NCI-H2029 treated with DMSO at 0.1 percent for 48 hours (cell line): Measurements from ENCODE around the gene EPG5.

ENCODE experiments used
- DNase-seq: peaks from one replicate; lab custom pipeline; 2025; lab: John Stamatoyannopoulos, UW

Gene EPG5

DNA sequence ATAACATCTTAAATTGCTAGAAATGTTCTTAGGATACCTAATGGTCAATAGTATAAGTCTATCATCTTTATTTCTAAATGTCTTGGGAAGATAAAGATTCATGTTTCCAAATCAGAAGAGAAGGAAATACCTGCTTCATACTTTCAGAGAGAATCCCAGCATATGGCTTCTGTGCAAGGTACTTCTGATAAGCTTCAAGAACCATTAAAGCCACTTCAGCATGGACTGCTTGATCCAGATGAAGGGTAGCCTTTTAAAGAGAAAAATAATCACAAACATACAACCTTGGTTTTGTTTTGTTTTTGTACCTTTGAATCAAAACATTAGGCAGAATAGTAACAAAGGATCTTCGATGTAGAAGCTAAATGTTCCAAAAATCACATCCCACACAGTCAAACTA, 44.0 kb downstream of the EPG5 start:
- no peak for DNase-seq

DNA sequence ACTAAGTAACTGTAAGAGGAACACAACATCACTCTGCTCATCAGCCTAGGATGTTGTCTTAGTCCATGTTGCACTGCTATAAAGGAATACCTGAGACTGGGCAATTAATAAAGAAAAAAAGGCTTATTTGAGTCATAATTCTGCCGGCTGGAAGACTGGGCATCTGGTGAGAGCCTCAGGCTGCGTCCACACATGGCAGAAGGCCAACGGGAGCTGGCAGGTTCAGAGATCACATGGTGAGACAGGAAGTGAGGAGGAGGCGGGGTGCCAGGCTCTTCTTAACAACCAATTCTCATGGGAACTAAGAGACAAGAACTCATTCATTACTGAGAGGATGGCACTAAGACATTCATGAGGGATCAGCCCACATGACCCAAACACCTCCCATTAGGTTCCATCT, 46.8 kb downstream of the EPG5 start:
- peak; percentile 81 for DNase-seq

DNA sequence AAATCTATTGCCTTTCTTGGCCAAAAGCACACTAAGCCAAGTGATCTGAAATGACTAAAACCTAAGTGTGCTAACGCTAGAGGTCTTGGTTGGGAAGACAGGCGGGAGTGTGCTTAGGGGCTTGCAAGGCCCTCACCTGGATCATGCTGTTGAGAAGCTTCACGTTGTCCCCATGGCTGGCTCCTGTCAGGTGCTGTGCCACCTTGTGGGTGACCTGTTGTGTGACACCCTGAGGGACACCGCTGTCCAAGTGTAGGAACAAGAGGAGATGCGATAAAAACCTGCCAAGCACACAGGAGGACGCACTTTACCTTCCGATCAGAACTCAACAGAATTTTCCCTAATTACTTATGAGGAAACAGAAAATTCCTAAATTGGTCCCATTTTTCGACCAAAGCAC, 50.8 kb downstream of the EPG5 start:
- no peak for DNase-seq

DNA sequence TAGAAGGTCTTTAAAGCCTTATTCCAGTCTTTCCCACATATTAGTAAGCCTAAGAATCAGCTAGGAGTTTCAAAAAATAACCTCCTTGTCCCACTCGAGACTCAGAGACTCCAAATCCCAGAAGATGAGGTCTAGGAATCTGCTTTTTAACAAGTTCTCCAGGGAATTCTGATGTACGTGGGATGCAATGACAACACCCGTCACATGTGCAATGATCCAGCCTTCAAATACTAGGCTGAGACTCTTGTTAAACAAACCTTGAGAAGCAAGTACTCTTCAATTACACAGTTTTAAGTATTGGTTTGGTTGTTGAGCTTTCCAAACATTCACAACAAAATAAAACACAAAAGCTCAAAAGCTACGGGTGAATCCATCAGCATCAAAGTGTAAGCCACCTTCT, 53.9 kb downstream of the EPG5 start:
- DNase-seq, result no peak

DNA sequence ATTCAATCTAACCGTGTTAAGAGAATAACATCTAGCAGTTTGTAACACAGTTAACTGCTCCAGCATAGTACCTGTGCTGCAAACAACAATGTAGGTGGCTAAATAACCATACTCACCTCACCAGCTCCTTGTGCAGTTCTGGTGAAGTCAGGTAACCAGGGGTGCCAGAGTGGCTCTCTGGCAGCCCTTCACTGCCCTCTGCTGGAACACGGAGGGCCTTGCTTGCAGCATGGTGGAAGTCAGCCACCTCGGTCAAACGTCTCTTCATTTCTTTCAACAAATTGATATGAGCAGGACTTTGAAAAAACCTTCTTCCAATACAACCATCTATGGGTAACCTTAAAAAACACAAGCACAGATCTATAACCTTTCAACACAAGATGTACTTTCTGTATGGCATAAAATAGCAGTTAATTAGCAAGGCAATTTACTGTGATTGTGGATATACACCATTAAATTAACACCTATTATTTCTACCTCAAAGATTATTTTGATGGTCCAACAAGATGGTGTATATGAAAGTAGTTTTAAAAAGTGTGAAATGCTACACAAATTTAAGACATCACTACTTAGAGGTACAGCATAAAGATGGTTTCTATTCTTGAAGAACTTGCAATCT, 56.6 kb downstream of the EPG5 start:
- peak; percentile 3 for DNase-seq

DNA sequence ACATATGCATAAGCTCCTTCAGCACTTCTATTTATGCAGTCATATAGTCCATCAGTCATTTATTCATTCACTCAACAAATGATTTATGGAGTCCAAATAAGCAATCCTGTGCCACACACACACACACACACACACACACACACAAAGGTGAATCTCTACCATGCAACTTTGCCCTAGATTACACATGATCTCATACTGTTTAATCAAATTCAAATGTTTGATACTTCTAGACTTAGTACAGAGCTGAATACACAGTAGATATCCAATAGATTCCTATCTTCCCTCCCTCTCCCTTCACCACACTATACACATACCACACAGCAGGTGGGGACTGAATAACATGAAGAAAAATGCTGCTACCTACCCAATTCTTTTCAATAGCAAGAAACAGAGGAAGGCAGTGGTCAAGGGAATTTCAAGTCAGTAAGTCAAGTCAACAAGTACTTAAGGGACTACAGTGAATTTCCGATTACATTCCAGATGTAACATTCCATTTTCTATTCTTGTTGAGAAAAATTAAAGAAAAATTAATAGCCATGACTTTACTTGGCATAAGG, 65.4 kb downstream of the EPG5 start:
- DNase-seq, result no peak

DNA sequence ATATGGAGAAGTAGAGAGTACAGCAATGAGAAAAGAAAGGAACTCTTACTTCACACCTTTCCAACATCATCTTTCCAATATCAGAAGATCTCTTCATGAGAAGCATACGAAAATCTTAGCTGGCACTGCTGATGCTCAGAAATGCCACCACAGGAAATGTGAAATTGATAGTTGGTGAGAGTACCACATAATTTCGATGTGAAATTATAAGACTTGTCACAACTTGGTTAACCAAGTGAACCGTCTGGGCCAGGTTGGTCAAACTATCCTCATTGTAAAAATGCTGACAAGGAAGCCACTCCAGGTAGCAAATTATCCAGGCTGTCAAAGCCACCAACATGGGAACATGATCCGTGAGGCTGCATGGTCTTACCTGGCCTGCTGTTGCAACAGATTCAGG, 66.5 kb downstream of the EPG5 start:
- DNase-seq, result no peak

DNA sequence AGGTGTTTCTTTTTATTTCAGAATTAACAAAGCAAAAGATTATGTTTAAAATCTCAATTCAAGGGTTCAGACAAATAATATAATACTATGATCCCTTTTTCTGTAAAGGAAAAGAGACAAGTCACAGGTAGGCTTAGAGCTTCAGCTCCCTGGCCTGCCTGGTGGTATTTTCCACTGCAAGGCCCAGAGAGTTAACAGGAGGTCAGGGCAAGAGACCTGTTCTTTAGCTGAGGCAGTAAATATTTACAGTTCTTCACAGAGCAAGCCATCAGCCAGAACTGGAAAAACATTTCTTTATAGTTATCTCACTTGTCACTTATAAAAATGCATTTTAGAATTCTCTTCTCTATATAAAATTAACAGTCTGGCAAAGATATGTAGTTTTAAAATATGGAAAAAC, 70.1 kb downstream of the EPG5 start:
- no peak for DNase-seq

DNA sequence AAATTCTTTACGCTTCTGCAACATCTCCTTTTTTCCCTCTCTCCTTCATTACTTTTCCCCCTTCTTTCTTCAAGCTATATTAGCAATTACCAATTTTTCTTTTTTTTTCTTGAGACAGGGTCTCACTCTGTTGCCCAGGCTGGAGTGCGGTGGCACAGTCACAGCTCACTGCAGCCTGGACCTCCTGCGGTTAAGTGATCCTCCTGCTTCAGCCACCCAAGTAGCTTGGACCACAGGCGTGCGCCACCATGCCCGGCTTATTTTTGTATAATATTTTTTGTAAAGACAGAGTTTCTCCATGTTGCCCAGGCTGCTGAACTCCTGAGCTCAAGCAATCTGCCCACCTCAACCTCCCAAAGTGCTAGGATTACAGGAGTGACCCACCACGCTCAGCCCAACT, 70.7 kb downstream of the EPG5 start:
- no peak for DNase-seq

DNA sequence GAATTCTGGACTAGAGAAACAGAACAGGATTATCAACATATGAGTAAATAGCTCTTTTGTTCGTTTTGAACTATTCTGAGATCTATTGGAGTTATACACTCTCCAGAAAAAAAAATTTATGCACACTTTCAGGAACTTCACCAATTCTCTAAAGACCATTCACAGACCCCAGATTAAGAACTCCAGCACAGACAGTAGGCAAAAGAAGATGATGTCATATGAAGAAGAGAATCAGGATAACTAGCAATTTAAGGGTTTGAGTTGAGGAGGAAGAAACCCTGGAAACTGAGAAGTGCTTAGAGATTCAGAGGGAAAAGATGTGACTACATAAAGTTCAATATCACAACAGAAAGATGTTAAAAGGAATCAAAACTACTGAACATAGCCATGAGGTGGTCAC, 71.8 kb downstream of the EPG5 start:
- DNase-seq, result no peak

DNA sequence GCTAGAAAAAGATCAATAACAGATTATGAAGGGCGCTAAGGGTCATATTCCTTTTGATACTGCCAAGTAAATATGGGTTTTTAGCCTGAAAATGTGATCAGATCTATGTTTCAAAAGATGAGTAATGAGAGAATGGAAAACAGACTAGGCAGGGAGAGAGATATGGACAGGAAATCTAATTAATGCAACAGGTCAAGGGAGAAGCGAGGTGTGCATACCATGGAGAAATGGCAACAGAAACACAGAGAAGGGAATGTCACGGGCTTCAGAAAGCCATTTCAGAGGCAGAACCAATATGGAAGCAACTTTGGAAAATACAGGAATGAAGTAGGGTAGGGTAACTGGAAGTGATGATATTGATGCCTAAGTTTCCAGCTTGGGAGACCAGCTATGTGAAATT, 72.3 kb downstream of the EPG5 start:
- DNase-seq, result no peak

DNA sequence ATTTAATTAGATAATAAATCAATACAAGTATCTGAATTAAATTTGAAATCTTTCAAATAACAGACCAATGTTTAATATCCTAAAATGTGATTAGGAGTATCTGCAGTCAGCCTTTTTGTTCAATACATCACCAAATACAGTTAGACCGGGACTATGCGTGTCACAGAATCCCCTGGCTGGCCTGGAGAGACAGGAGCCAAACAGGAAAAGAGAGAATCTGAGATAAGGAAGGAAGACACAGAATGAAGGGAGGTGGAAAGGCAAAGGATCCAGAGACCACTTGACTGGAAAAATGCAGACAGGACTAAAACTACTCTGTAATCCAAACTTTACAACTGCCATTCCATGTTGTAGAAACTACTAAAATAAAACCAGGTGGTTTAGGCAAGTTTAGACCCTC, 75.3 kb downstream of the EPG5 start:
- DNase-seq, result no peak

DNA sequence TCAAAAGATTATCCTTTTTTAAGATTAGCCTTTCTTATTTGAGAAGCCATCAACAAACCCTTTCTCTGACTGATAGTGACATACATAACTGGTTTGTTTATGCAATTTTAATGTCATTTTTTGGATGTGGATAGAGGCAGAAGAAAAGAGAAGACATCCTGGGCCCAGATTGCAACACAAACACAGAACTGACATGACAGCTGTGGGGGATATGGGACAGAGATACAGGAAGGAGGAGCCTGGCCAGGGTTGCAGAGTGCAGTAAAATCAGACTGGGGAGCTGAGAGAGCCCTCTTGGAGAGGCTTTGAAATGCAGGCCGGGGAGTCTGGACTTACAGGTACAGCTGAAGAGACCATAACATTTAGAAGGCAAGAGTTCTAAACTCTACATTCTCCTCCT, 76.5 kb downstream of the EPG5 start:
- DNase-seq, result no peak

DNA sequence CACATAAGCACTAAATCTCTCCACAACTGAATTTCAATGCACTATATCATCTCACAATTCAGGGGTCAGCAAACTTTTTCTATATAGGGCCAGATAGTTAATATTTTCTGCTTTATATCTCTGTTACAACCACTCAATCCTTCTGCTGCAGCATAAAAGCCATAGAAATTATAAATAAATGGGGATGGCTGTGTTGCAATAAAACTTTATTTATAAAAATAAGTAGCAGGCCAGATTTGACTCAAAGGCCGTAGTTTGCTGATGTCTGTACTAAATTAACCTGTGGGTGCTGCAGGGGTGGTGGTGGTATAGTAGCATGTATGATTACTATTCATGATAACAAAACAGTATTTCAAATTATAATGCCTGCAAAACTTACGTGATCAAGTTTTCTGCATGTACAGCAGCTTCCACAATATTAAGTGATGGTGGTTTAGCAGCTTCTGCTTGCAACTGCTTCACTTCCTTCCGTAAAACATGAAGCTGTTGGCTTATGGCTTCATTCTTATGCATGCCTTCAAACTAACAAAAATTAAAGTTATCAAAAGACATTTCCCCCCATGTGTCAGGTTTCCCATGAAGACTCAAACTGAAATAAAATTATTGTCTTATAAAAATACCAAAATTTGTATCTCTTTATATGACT, 77.6 kb downstream of the EPG5 start:
- DNase-seq, result no peak

DNA sequence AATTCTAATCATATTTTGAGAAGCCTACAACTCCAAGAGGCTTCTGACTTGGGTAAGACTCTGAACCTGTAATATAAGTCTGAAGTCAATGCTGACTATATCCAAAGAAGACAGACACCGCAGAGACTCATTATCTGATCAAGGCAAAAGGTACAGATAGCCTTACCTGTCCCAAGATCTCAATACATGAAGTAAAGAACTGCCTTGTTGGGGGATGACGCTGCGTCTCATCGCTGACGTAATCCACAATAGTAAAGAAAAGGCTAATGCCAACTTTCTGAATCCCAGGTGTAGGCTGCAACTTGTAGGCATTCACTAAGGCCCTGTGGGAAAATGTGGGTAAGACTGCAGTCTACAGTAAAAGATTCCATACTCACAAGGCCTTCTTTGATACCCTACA, 79.5 kb downstream of the EPG5 start:
- no peak for DNase-seq

DNA sequence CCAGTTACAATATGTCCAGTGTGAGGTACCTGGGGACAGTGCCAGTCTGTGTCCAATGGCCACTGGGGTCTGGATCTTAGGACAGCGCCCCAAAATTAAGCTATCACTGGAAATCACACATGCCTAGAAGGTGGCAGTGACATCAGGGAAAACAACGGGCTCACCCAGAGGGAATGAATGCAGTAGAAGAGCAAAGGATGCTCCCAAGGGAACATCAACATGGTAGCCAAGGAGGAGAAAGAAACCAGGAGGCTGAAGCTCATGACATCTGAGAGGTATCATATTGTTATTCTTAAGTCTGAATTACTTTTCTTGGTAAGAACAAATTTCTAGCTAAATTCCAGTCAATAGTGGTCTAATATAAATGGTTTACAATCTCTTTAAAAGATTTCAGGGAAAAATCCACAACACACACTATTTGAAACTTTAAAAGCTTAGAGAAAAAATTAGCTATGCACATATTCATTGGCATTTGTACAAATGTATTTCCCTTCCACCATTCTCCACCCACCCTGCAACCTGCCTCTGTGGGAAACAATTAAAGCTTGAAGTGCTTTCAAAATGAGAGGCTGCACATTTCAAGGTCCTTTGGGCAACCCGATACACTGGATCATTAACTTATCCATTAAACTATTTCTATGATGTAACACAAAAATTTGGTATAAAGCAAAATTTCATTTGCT, 86.1 kb downstream of the EPG5 start:
- no peak for DNase-seq

DNA sequence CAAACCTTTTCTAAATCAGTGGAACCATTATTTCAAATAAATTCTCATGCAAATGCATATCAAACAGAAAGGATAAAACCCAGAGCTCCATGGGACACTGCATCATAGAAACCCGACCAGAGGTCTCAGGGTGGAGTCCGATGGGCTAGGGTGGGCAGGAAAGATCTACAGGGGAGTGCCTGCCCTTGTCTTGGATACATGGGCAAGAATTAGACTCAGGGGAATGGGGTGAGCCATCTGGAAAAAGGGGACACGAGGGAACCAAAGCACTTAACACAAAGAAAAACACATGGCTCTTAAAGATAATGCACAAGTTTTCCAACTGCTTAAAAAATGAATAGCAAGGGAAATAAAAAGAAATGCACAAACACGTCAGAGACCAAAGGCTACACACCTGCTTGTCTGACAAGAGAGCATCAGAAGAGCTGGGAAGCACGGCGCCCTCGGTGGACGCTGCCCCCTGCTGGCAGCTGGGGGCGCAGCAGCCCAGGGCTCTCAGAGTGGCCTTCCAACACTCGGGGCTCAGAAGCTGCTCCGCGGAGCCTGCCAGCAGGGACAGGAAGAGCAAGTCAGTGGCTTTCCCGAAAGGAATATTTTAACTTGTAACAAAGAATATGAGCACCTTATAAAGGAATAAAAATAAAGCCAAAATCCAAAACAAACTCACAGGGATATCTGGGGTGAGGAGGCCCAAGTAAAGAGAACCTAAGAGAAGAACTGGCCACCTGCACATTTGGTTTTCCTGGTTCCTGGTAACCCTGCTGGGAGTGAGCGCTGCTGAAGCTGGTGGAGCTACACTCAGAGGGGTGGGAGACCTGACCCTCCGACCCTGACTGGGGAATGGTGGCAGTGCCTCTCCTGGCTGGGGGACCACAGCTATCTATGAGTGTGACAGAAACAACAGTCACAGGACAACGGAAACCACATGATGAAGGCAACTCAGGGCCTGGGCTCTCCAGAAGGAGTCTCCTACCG, 87.2 kb downstream of the EPG5 start:
- DNase-seq, result peak; percentile 3

DNA sequence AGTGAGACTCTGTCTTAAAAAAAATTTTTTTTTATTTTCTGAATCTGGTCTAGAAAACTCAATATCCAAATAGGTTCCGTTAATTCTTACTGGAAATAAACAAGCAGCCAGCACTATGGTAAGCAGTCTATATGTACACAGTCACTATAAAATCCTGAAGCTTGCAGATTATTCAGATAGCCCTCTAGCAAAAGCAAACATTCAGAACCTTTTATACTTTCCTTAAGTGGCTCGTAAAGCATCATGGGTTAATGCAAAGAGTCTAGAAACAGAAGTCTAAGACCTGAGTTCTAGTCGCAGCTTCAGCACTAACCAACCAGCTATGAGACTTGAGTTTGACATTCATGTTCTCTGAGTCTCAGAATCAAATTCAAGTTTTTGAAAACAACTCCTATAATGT, 89.7 kb downstream of the EPG5 start:
- DNase-seq, result no peak

DNA sequence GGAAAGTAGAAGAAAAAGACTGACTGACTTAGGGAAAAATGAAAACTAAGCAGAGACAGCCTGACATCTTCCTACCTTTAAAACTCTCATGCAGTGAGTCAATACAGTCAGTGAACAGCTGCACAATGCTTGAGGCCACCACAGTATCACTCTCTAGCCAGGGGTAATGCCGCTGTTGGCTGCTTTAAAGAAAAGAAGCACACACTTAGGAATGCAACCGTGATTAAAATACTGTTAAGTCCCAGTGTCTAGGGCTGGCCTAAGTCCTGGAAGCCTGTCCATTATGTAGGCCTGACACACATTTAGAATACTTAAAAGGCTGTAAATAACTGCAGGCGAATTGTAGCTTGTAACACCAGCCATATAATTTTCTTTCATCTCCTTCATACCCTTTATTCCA, 91.0 kb downstream of the EPG5 start:
- DNase-seq, result no peak

DNA sequence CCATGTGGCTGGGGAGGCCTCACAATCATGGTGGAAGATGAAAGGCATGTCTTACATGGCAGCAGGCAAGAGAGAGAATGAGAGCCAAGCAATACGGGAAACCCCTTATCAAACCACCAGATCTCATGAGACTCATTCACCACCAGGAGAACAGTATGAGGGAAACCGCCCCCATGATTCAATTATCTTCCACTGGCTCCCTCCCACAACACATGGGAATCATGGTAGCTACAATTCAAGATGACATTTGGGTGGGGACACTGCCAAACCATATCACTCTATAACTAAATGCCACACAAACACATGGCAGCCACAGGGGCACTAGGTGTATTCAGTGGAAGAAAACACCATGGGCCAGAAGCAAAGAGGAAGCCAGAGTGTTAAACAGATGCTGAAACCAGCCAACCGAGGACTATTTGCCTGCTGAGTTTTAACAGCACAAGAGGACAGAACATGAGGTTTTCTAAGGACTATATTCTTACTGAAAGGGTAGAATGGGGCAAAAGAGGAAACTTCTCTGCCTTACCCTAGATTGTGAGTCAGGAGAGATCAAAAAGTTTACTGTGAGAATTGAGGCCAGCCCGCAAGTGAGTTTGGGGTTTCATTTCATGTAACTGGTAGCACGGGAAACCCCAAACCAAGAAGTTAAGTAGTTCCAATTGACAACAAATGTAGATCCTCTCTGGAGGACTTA, 92.5 kb downstream of the EPG5 start:
- no peak for DNase-seq

DNA sequence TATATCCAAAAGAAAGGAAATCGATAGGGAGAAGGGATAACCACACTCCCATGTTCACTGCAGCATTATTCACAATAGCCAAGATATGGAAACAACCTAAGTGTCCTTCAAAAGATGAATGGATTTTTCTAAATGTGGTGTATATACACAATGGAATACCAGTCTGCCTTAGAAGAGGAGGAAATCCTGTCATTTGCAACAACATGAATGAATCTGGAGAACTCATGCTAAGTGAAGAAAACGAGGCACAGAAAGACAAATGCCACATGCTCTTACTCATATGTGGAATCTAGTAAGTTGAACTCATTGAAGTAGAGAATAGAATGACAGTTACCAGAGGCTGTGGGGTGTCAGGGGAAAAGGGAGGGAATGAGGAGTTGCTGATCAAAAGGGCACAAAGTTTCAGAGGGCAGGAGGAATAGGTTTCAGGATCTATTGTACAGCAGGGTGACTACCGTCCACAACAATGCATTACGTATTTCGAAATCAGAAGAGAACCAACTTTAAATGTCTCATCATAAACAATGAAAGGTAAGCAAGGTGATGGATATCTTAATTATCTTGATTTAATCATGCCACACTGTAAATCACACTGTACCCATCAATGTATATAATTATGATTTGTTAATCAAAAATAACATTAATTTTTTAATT, 95.6 kb downstream of the EPG5 start:
- DNase-seq, result no peak
